Trophoblast cell (in vitro differentiated cells and primary cell): ENCODE data around the gene AIFM3.

Source experiments
- DNase-seq, 2 donors: peaks; one replicate each; pipeline ENCODE4 v3.0.0-alpha.2; 2016
- H2AFZ ChIP-seq: 2 replicates; pipeline ENCODE4 v1.6.1; 2013; ENCODE audit warnings: low read length, moderate library complexity, mild to moderate bottlenecking; ENCODE audit not compliant: insufficient read depth, poor library complexity
- H2AK5ac ChIP-seq: 2 replicates; pipeline ENCODE4 v1.6.1; 2013; ENCODE audit warnings: mild to moderate bottlenecking, low read length
- H2BK120ac ChIP-seq: 2 replicates; pipeline ENCODE4 v1.6.1; 2013; ENCODE audit warnings: low read length, mild to moderate bottlenecking, moderate library complexity; ENCODE audit not compliant: insufficient read depth, poor library complexity
- H2BK12ac ChIP-seq: 2 replicates; pipeline ENCODE4 v1.6.1; 2013; ENCODE audit warnings: mild to moderate bottlenecking, low read length, moderate library complexity
- H2BK5ac ChIP-seq: 2 replicates; pipeline ENCODE4 v1.6.1; 2013; ENCODE audit warnings: low read length, low read depth, moderate library complexity, mild to moderate bottlenecking; ENCODE audit not compliant: poor library complexity
- H3K14ac ChIP-seq: 2 replicates; pipeline ENCODE4 v1.6.1; 2013; ENCODE audit warnings: mild to moderate bottlenecking, low read length
- H3K18ac ChIP-seq: 2 replicates; pipeline ENCODE4 v1.6.1; 2013; ENCODE audit warnings: mild to moderate bottlenecking, low read length
- H3K23ac ChIP-seq: 2 replicates; pipeline ENCODE4 v1.6.1; 2013; ENCODE audit warnings: low read length
- H3K27ac ChIP-seq: 2 replicates; pipeline ENCODE4 v1.5.1; 2013; ENCODE audit warnings: low read depth, mild to moderate bottlenecking, inconsistent platforms, low read length, moderate library complexity
- H3K27me3 ChIP-seq: 2 replicates; pipeline ENCODE4 v1.6.1; 2013; ENCODE audit warnings: inconsistent platforms, mild to moderate bottlenecking, low read length, moderate library complexity; ENCODE audit not compliant: insufficient read depth
- H3K36me3 ChIP-seq, 2 experiments: 1 replicate in 1 of 2; 2 replicates in 1 of 2; pipeline ENCODE4 v1.6.1; 2013; ENCODE audit warnings: low read length in 2 of 2, mild to moderate bottlenecking in 2 of 2, moderate library complexity in 1 of 2; ENCODE audit not compliant: insufficient read depth in 2 of 2, control insufficient read depth in 1 of 2
- H3K4ac ChIP-seq: 2 replicates; pipeline ENCODE4 v1.6.1; 2013; ENCODE audit warnings: low read depth, mild to moderate bottlenecking, low read length, moderate library complexity
- H3K4me1 ChIP-seq, 2 experiments: 1 replicate in 1 of 2; 2 replicates in 1 of 2; pipeline ENCODE4 v1.6.1; 2013; ENCODE audit warnings: low read length in 2 of 2, mild to moderate bottlenecking in 2 of 2, moderate library complexity in 1 of 2; ENCODE audit not compliant: insufficient read depth in 2 of 2, control insufficient read depth in 1 of 2
- H3K4me2 ChIP-seq: 2 replicates; pipeline ENCODE4 v1.6.1; 2013; ENCODE audit warnings: inconsistent platforms, mild to moderate bottlenecking, low read length, moderate library complexity
- H3K4me3 ChIP-seq: 2 replicates; pipeline ENCODE4 v1.5.1; 2013; ENCODE audit warnings: mild to moderate bottlenecking, low read depth, low read length, inconsistent platforms
- H3K79me1 ChIP-seq: one replicate; pipeline ENCODE4 v1.6.1; 2013; ENCODE audit warnings: low read length
- H3K79me2 ChIP-seq: 2 replicates; pipeline ENCODE4 v1.6.1; 2013; ENCODE audit warnings: low read length, mild to moderate bottlenecking; ENCODE audit not compliant: control insufficient read depth, insufficient read depth, poor library complexity
- H3K9ac ChIP-seq: 2 replicates; pipeline ENCODE4 v1.6.1; 2013; ENCODE audit warnings: mild to moderate bottlenecking, low read length
- H3K9me3 ChIP-seq: 2 replicates; pipeline ENCODE4 v1.6.1; 2013; ENCODE audit warnings: low read depth, mild to moderate bottlenecking, control low read depth, inconsistent platforms, low read length; ENCODE audit not compliant: insufficient read depth
- H4K12ac ChIP-seq: 2 replicates; pipeline ENCODE4 v1.6.1; 2013; ENCODE audit warnings: low read depth, mild to moderate bottlenecking, low read length, moderate library complexity
- H4K8ac ChIP-seq: 2 replicates; pipeline ENCODE4 v1.6.1; 2013; ENCODE audit warnings: low read depth, mild to moderate bottlenecking, low read length, moderate library complexity
- H4K91ac ChIP-seq: one replicate; pipeline ENCODE4 v1.6.1; 2013; ENCODE audit warnings: low read depth, mild to moderate bottlenecking, low read length, moderate library complexity
- WGBS: extraction: QIAGEN DNeasy Blood & Tissue Kit; methylation state at CpG from one replicate; pipeline ENCODE4 v1.1.7; 2013; ENCODE audit warnings: missing lambda C conversion rate; ENCODE audit not compliant: insufficient read length, insufficient coverage; ENCODE audit errors: extremely low coverage; 5-methylcytosine and 5-hydroxymethylcytosine counted together

AIFM3 gene

DNA sequence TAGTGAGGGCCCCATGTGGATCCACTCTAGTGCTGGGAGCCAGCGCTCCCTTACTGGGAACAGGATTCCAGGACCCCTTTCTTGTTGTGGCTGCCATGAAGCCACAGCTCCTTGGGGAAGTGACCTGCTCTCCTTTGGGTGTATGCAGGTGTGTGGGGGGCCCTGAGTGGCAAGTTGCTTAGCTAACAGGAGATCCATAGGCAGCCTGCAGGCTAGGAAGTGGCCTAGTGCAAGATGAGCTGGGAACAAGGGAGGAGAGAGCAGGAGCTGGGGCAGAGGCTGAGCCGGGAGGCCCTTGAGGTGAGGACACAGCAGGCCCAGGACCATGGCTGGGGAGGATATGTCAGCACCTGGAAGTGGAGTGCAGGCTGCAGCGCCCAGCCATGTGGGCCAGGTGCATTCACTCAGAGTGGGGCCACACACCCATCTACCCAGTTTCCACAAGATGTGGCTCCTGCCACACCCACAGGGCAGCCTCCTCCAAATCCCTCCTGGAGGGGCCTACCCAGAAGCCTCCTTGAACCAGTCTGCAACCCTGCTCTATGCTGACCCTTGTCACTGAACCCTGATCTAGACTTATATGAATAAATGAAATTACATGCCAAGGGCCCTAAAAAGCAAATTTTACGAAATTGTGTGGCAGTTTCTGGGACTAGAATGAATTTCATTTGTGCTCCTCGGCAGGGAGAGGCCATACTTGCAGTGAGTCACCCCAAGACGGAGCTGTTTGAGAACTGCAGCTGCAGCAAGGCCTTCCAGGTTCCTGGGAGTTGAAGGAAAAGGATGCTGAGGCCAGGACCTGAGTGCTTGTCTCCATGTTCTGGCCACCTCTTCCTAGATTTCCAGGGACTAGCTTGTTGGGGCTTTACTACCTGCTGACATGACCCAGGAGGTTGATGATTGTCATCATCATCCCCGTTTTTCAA, 31.6 kb downstream of the AIFM3 start:
- Histone ChIP-seq H3K9me3 (no peaks in the 10 kb centered on the region), H4K12ac (no peak overlapping the region), H3K79me1 (peaks cover 17% of the 10 kb centered on the region), H4K8ac (no peak overlapping the region), H3K23ac (no peak overlapping the region), H3K18ac (no peak overlapping the region), H2BK120ac (no peak overlapping the region), H3K36me3 (peaks cover 55 to 59% of the 10 kb centered on the region in 2 experiments), H3K27me3 (no peaks in the 10 kb centered on the region), H3K14ac (no peak overlapping the region), H3K9ac (no peak overlapping the region), H3K4me3 (no peak overlapping the region), H3K4ac (no peak overlapping the region), H4K91ac (no peak overlapping the region), H2AFZ (no peak overlapping the region), H3K27ac (no peak overlapping the region), H2BK5ac (no peak overlapping the region), H2AK5ac (no peak overlapping the region), H2BK12ac (no peak overlapping the region), H3K4me1 (peaks cover 14 to 20% of the 10 kb centered on the region in 2 experiments), H3K4me2 (no peak overlapping the region), H3K79me2 (peaks cover 15% of the 10 kb centered on the region)
- no CpG with 5 or more reads among the region's 7 CpGs for WGBS
- no peak for DNase-seq

DNA sequence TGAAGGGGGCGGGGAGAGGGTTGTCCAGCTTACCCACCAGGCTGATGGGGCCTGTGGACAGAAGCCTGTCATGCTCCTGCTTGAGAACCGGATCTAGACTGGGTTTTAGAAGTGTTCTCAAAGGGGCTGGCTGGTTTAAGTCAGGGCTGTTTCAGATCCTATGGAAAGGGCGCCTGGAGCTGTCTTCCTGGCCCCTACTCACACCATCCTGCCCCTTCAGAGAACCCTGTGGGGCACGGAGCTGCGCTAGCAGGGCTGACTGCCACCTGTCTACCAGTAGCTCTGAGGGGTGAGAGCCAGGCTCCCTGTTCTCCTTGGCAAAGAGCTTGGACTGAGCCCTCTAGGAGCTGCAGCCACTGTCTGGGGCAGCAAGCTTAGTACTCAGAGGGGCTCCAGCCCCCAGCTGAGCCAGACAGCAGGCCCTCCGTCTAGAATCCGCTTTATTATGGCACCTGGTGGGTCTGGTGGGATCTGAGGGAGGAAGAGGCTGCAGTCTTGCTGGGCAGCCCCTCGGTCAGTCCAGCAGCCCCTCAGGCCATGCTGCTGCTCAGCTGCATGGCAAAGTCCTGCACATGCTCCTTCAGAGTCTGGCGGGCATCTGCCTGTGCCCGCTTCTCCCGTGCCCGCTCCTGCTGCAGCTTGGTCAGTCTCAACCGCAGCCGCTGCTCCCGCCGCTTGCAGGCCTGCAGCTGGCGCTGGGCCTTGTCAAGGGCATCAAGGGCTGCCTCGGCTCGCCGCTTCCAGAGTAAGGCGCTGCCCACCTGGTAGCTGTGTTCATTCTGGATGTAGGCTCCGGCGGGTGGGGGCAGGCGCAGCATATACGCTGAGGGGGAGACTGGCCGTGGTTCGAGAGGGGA, 32.5 kb downstream of the AIFM3 start:
- H3K14ac ChIP-seq, result no peak overlapping the region
- no peak overlapping the region for H2AK5ac ChIP-seq
- H3K36me3 ChIP-seq, result peaks cover 48 to 50% of the 10 kb centered on the region in 2 experiments
- H3K79me1 ChIP-seq, result peaks cover 17% of the 10 kb centered on the region
- no peaks in the 10 kb centered on the region for H3K9me3 ChIP-seq
- no peak overlapping the region for H2BK5ac ChIP-seq
- peaks cover 15% of the 10 kb centered on the region for H3K79me2 ChIP-seq
- WGBS, result no CpG with 5 or more reads among the region's 27 CpGs
- no peak overlapping the region for H3K9ac ChIP-seq
- no peak overlapping the region for H3K4ac ChIP-seq
- H3K27me3 ChIP-seq, result no peaks in the 10 kb centered on the region
- H3K18ac ChIP-seq, result no peak overlapping the region
- no peak overlapping the region for H4K91ac ChIP-seq
- no peak overlapping the region for H3K23ac ChIP-seq
- H2BK12ac ChIP-seq, result no peak overlapping the region
- H2AFZ ChIP-seq, result no peak overlapping the region
- DNase-seq, result no peak
- H4K8ac ChIP-seq, result no peak overlapping the region
- no peak overlapping the region for H4K12ac ChIP-seq
- H3K4me1 ChIP-seq, result peaks cover 14 to 20% of the 10 kb centered on the region in 2 experiments
- H3K4me2 ChIP-seq, result no peak overlapping the region
- H2BK120ac ChIP-seq, result no peak overlapping the region
- no peak overlapping the region for H3K27ac ChIP-seq
- no peak overlapping the region for H3K4me3 ChIP-seq

DNA sequence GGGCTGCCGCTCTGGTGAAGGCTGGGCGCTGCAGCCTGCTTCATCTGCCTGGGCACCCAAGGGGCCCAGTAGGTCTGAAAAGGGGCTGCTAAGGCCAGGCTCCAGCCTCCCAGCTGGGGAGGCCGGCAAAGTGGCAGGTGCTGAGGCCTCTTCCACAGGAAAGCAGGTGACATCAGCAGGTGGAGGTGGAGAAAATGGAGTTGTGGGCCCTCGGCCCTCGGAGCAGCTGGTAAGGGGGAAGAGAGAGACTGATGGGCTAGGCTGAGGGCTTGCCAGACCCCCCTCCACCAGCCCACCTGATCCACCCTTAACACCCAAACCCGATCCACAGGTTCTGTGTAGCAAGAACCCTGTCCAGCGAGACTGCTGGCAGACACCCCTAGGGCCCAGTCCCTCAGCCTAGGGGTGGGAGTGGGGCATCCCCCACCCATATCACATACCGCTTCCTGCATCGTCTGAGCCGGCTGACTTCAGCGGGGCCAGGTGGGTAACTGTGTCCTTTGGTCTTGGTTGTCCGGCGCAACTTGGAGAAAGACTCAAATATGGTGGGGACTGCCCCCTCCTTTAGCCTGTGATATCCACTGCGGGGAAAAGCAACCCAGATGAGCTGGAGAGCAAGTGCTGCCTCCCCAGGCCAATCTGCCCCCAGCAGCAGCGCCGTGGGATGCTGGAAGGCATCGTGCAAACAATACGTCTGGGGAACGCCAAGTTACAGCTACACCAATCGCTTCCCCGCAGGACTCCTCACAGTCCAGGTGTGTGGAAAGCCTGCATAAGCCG, 33.3 kb downstream of the AIFM3 start:
- DNase-seq, result peak in 1 of 2 donors; percentile 10
- peak overlapping the region; percentile 88 for H3K4me2 ChIP-seq
- peaks cover 14 to 20% of the 10 kb centered on the region in 2 experiments for H3K4me1 ChIP-seq
- no peak overlapping the region for H3K14ac ChIP-seq
- no peak overlapping the region for H2BK5ac ChIP-seq
- no CpG with 5 or more reads among the region's 22 CpGs for WGBS
- H3K36me3 ChIP-seq, result peaks cover 40 to 43% of the 10 kb centered on the region in 2 experiments
- H3K9me3 ChIP-seq, result no peaks in the 10 kb centered on the region
- H2BK120ac ChIP-seq, result no peak overlapping the region
- no peak overlapping the region for H4K12ac ChIP-seq
- no peaks in the 10 kb centered on the region for H3K27me3 ChIP-seq
- H3K9ac ChIP-seq, result peak overlapping the region; percentile 31
- H2BK12ac ChIP-seq, result no peak overlapping the region
- no peak overlapping the region for H3K4me3 ChIP-seq
- no peak overlapping the region for H3K27ac ChIP-seq
- H2AFZ ChIP-seq, result no peak overlapping the region
- no peak overlapping the region for H4K91ac ChIP-seq
- H3K23ac ChIP-seq, result no peak overlapping the region
- H3K4ac ChIP-seq, result no peak overlapping the region
- H3K18ac ChIP-seq, result peak overlapping the region; percentile 5
- peaks cover 15% of the 10 kb centered on the region for H3K79me2 ChIP-seq
- H4K8ac ChIP-seq, result peak overlapping the region; percentile 76
- H3K79me1 ChIP-seq, result peaks cover 17% of the 10 kb centered on the region
- H2AK5ac ChIP-seq, result peak overlapping the region; percentile 21
